ENCODE results near the gene ZNF853. TPM values are rescaled to one million over a fixed set of nuclear protein-coding genes. Genes with fewer than 3 reads are reported as not detected.
"Not testable (repeated sequence)": the region's sequence is repeated elsewhere in the genome, so short reads cannot be mapped to it uniquely, and the experiment has no call there.

ZNF853 gene
- polyA plus RNA-seq, 1 of the 3 experiments (the other 2 are of a cell fraction): 15.9 TPM

DNA sequence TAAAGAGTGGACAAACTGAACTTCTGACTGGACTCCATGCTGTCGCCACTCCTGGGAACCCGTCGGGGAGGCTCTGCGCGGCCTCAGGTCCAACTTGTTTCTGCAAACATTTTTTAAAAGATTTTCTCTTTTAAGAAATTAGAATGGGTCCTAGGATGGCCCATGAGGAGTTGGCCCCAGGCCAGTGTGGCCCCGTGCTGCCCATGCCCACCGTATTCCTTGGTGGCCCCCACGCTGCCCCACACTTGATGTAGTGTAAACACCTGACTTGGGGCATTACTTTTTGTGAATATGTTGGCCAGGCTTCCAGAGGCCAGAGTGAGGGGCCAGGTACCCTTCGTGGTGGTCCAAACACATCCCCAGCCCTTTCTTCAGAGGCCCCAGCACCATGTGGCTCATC lies 41.0 kb downstream of the ZNF853 start:
- Histone ChIP-seq H3K9ac (no peak overlapping the region), H3K9me2 (no peaks in the 10 kb centered on the region), H4K20me1 (ENCODE audit: insufficient read depth) (no peaks in the 10 kb centered on the region), H3K4me3 (ENCODE audit: low read depth in 2 of 2, low read length in 1 of 2) (no peak overlapping the region), H3K36me3 (replicated peaks in 1 of 2; ENCODE audit: control insufficient read depth in 1 of 2, insufficient read depth in 2 of 2, low read length in 1 of 2) (peaks cover 21 to 38% of the 10 kb centered on the region in 2 experiments), H3K9me3 (no peaks in the 10 kb centered on the region), H3K79me2 (ENCODE audit: insufficient read depth) (no peaks in the 10 kb centered on the region), H3K27me3 (ENCODE audit: insufficient read depth) (no peaks in the 10 kb centered on the region), H2AFZ (ENCODE audit: low read depth) (no peak overlapping the region), H3K4me1 (ENCODE audit: control insufficient read depth in 1 of 2, insufficient read depth in 2 of 2, low read depth in 1 of 2, low read length in 1 of 2) (peaks cover 0 to 13% of the 10 kb centered on the region in 2 experiments; a peak in 1 of 4 replicates), H3K27ac (ENCODE audit: low read depth in 2 of 2, low read length in 1 of 2) (no peak overlapping the region), H3F3A (replicated peaks; ENCODE audit: insufficient read depth) (peaks cover 11% of the 10 kb centered on the region), H3K4me2 (no peak overlapping the region)
- WGBS (ENCODE audit: low lambda C conversion rate): over 99% methylated on average over 9 of the region's 9 CpGs
- CTCF ChIA-PET: interaction anchor here (1.0 kb wide), 1 partner anchor 15 kb away, joined by 3 read pairs; no protein-coding TSS in a partner anchor
- POLR2A ChIA-PET: no interaction called here
- TF ChIP-seq, protein P1, sequence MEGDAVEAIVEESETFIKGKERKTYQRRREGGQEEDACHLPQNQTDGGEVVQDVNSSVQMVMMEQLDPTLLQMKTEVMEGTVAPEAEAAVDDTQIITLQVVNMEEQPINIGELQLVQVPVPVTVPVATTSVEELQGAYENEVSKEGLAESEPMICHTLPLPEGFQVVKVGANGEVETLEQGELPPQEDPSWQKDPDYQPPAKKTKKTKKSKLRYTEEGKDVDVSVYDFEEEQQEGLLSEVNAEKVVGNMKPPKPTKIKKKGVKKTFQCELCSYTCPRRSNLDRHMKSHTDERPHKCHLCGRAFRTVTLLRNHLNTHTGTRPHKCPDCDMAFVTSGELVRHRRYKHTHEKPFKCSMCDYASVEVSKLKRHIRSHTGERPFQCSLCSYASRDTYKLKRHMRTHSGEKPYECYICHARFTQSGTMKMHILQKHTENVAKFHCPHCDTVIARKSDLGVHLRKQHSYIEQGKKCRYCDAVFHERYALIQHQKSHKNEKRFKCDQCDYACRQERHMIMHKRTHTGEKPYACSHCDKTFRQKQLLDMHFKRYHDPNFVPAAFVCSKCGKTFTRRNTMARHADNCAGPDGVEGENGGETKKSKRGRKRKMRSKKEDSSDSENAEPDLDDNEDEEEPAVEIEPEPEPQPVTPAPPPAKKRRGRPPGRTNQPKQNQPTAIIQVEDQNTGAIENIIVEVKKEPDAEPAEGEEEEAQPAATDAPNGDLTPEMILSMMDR (IDR thresholded peaks at IDR 0.05): no peak
- no peak for TF ChIP-seq ELF1 (IDR thresholded peaks at IDR 0.05)
- no peak for TF ChIP-seq RXRA (IDR thresholded peaks at IDR 0.05; ENCODE audit: borderline replicate concordance, low read depth)
- TF ChIP-seq TAF1 (IDR thresholded peaks at IDR 0.05; ENCODE audit: borderline replicate concordance, low read depth, low read length): no peak
- TF ChIP-seq, protein P2, sequence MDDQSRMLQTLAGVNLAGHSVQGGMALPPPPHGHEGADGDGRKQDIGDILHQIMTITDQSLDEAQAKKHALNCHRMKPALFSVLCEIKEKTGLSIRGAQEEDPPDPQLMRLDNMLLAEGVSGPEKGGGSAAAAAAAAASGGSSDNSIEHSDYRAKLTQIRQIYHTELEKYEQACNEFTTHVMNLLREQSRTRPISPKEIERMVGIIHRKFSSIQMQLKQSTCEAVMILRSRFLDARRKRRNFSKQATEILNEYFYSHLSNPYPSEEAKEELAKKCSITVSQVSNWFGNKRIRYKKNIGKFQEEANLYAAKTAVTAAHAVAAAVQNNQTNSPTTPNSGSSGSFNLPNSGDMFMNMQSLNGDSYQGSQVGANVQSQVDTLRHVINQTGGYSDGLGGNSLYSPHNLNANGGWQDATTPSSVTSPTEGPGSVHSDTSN (IDR thresholded peaks at IDR 0.05): no peak
- TF ChIP-seq, protein P3, sequence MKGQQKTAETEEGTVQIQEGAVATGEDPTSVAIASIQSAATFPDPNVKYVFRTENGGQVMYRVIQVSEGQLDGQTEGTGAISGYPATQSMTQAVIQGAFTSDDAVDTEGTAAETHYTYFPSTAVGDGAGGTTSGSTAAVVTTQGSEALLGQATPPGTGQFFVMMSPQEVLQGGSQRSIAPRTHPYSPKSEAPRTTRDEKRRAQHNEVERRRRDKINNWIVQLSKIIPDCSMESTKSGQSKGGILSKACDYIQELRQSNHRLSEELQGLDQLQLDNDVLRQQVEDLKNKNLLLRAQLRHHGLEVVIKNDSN (IDR thresholded peaks at IDR 0.05; ENCODE audit: borderline replicate concordance, low read depth): no peak
- no peak for TF ChIP-seq FOXM1 (IDR thresholded peaks at IDR 0.05; ENCODE audit: low read depth)
- no peak for DNase-seq

DNA sequence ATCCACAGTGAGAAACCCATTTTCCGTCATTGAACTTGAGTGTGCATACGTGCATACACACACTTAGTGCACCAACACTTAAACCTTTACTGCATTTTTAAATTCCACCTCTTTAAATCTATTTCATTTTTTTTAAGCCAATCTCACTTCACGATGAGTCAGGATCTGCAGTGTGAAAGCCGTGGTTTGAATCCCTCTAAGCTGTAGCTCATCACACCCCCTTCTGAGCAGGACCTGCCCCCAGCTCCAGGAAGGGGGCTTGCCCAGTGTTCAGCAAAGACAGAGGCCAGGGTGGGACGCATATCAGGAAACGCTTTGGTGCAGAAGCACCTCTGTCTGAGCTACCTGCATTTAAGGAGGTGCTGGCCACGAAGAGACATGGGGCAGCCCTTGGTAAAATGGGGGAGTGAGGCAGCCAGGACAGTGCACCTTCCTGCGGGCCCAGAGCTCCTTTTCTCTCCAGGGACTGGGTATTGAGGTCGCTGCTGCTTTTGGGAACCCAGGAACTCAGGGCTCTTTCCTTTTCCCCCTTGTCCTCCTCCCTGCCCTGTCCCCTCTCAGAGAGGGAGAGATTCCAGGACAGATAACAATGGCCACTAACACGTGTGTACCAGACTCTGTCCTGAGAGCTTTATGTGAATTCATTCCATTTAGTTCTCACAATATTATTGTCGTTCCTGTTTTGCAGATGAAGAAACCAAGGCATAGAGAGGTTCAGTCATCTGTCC lies 43.4 kb downstream of the ZNF853 start:
- DNase-seq: peak; percentile 73
- Histone ChIP-seq H3K9me2 (no peaks in the 10 kb centered on the region), H3K4me2 (no peak overlapping the region), H3K4me1 (ENCODE audit: control insufficient read depth in 1 of 2, insufficient read depth in 2 of 2, low read depth in 1 of 2, low read length in 1 of 2) (peaks cover 0 to 13% of the 10 kb centered on the region in 2 experiments; a peak in 1 of 4 replicates), H3K9ac (no peak overlapping the region), H3K36me3 (replicated peaks in 1 of 2; ENCODE audit: control insufficient read depth in 1 of 2, insufficient read depth in 2 of 2, low read length in 1 of 2) (peaks cover 11 to 20% of the 10 kb centered on the region in 2 experiments), H3K27ac (ENCODE audit: low read depth in 2 of 2, low read length in 1 of 2) (no peak overlapping the region), H3K27me3 (ENCODE audit: insufficient read depth) (no peaks in the 10 kb centered on the region), H3K79me2 (ENCODE audit: insufficient read depth) (no peaks in the 10 kb centered on the region), H4K20me1 (ENCODE audit: insufficient read depth) (no peaks in the 10 kb centered on the region), H3F3A (replicated peaks; ENCODE audit: insufficient read depth) (peaks cover 11% of the 10 kb centered on the region), H2AFZ (ENCODE audit: low read depth) (no peak overlapping the region), H3K9me3 (no peaks in the 10 kb centered on the region), H3K4me3 (ENCODE audit: low read depth in 2 of 2, low read length in 1 of 2) (no peak overlapping the region)
- ChIA-PET POLR2A (interaction anchor here (0.8 to 2.0 kb wide), 5 partner anchors 16 to 44 kb away, joined by 3 to 6 read pairs (median 4); partner anchors contain the start of gene ZNF316), CTCF (interaction anchor here (1.2 to 2.9 kb wide), 3 partner anchors 9 to 24 kb away, joined by 3 to 12 read pairs (median 11); no protein-coding TSS in a partner anchor)
- 20% methylated on average over 11 of the region's 11 CpGs for WGBS (ENCODE audit: low lambda C conversion rate)
- TF ChIP-seq FOSL2 (IDR thresholded peaks at IDR 0.05; ENCODE audit: borderline replicate concordance, low read depth): no peak
- TF ChIP-seq GATA2 (CRISPR knock-in tag; IDR thresholded peaks at IDR 0.05): peak; percentile 83

DNA sequence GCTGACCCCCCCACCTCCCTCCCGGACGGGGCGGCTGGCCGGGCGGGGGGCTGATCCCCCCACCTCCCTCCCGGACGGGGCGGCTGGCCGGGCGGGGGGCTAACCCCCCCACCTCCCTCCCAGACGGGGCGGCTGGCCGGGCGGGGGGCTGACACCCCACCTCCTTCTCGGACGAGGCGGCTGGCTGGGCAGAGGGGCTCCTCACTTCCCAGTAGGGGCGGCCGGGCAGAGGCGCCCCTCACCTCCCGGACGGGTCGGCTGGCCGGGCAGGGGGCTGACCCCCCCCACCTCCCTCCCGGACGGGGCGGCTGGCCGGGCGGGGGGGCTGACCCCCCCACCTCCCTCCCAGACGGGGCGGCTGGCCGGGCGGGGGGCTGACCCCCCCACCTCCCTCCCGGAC lies 55.4 kb downstream of the ZNF853 start:
- H3K9ac ChIP-seq; H3K9me2 ChIP-seq; DNase-seq; H3K27ac ChIP-seq (ENCODE audit: low read depth in 2 of 2, low read length in 1 of 2); H4K20me1 ChIP-seq (ENCODE audit: insufficient read depth); H3K4me2 ChIP-seq; H3K27me3 ChIP-seq (ENCODE audit: insufficient read depth); H3F3A ChIP-seq (replicated peaks; ENCODE audit: insufficient read depth); CTCF ChIA-PET; POLR2A ChIA-PET; H2AFZ ChIP-seq (ENCODE audit: low read depth); H3K4me3 ChIP-seq (ENCODE audit: low read depth in 2 of 2, low read length in 1 of 2); H3K79me2 ChIP-seq (ENCODE audit: insufficient read depth); H3K4me1 ChIP-seq (ENCODE audit: control insufficient read depth in 1 of 2, insufficient read depth in 2 of 2, low read depth in 1 of 2, low read length in 1 of 2); H3K36me3 ChIP-seq (replicated peaks in 1 of 2; ENCODE audit: control insufficient read depth in 1 of 2, insufficient read depth in 2 of 2, low read length in 1 of 2): not testable (repeated sequence)
- peaks cover 36% of the 10 kb centered on the region; the same call in 1 of the 2 replicates for H3K9me3 ChIP-seq
- no CpG with 5 or more reads among the region's 34 CpGs for WGBS (ENCODE audit: low lambda C conversion rate)
